HG03280 (cell line): ENCODE measurements around the gene GDPD5.
A peak's percentile ranks its signal among the peaks of the same experiment; 100 is the strongest.
"Not testable (repeated sequence)": the region's sequence is repeated elsewhere in the genome, so short reads cannot be mapped to it uniquely, and the experiment has no call there.

Experiments
- ATAC-seq: cut with Tn5 transposase; IDR thresholded peaks from one replicate; pipeline ENCODE4 v1.9.1; 2021; ENCODE audit warnings: mild to moderate bottlenecking, moderate library complexity; ENCODE audit not compliant: unreplicated experiment

Gene GDPD5

DNA sequence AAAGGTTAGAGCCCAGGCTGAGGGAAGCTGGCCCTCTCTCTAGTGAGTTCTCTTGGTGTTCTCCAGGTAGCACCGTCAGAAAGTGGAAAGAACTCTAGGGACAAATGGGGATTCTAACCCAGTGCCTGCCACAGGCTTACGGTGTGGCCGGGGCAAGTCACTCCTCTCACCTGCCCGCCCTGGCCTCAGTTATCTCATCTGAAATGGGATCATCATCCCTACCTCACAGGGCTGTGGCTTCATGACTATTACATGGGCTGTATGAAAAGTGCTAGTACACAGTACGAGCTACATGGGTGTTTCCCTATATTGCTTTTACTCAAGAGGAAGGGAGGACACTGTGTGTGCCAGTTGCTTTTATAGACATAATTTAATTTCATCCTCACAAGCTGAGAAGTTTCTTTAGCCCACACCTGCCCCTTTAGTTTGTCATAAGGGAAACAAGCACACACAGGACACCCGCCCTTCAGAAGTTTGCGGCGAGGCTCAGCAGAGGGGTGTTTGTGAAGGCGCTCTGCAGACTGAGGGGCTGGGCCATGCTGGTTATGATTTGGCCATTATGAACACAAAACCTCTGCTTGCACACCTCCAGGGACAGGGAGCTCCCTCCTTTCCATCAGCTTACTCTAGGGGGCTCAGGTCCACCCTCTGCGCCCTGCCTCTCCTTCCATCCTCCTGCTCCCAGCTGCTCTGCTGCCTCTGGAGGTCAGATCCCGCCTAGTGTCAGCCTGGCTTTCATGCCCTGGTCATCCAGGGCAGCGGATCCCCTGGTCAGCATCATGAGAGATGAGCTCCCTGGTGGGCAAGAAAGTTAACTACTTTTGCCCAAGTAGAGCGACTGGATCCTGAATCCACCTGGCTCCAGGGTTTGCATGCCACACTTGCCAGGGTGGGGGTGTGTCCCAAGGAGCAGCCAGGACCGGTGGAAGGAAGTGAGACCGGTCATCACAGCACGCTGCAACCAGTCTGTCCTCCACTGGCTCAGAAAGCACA, 93.9 kb downstream of the GDPD5 start:
- ATAC-seq = no peak

DNA sequence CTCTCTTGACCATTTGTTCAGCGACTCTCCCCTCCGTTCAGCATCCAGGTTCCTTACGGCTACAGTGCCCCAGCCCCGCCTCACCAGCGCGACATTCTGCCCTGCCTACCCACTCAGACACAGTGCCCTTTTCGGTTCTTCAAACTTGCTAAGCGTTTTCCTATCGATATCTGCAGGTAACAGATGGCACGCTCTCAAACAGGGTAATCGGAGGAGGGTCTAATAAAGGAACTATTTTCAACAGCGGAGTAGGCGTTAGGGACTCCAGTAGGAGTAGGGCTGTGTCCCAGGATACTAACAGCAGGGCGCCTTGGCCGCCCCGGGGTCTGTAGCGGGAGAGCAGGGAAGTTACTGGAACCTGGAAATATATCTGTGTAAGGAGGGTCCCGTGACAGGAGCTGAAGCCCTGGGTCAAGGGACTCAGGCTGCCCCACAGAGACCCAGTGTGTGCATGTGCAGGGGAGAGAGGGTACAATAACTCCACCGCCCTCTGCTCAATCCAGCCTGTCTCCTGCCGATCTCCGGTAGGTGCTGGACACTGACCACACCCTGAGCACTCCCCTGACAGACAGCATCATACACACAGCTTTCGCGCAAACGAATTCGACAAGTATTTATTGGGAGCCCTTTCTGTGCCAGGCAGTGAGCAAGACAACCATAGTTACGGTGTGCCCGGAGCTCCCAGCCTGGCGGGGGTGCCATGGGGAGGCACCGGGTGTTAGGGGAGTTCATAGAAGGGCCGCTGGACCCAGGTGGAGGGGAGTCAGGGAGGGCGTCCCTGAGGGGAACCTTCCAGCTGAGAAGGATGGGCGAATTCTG, 94.8 kb downstream of the GDPD5 start:
- no peak for ATAC-seq

- peak; percentile 45 for ATAC-seq
Observed at GRCh38 chr11:75429902-75430713, 95.6 kb downstream of the GDPD5 start.

GRCh38 chr11:75429641-75429901, 96.2 kb downstream of the GDPD5 start:
- no peak for ATAC-seq

GRCh38 chr11:75428989-75429640, 96.6 kb downstream of the GDPD5 start:
- ATAC-seq = no peak

GRCh38 chr11:75428281-75428724, 97.4 kb downstream of the GDPD5 start:
- peak; percentile 82 for ATAC-seq

GRCh38 chr11:75427181-75427580, 98.6 kb downstream of the GDPD5 start:
- ATAC-seq = no peak

DNA sequence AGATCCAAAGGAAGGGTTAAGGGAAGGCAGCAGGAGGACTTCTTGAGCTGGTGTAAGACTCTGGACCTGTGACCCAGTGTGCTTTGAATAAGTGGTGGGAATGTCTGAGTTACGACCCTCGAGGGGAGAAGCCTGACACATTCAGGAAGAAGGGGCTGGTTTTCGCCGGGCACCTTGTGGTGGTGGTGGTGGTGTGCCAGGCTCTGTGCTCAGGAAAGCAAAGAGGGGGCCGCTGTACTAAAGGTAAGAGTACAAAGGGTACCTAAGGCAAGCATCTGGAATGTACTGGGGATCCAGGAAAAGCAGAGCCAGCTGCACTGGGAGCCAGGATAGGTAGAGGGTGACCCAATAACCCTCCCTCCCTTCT, 99.0 kb downstream of the GDPD5 start:
- ATAC-seq = no peak

GRCh38 chr11:75425422-75425821, 100.3 kb downstream of the GDPD5 start:
- no peak for ATAC-seq

DNA sequence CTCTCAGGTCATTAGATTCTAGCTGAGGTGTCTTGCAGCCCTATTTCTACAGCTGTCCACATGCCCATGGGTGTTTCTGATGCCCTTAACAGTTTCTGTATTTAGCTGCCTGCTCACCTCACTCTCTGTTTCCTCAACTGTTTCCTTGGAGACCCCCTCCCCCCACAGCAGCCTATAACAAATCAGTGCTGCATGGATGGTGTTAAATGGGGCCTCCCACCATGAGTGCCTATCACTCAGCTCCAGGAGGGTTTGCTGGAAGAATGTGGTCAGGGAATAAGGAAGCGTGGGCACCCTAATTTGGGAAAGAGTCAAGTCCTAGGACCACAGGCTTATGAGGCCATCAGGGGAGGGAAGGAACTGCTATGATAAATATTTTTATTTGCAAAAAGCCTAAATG, 101.3 kb downstream of the GDPD5 start:
- ATAC-seq = no peak

DNA sequence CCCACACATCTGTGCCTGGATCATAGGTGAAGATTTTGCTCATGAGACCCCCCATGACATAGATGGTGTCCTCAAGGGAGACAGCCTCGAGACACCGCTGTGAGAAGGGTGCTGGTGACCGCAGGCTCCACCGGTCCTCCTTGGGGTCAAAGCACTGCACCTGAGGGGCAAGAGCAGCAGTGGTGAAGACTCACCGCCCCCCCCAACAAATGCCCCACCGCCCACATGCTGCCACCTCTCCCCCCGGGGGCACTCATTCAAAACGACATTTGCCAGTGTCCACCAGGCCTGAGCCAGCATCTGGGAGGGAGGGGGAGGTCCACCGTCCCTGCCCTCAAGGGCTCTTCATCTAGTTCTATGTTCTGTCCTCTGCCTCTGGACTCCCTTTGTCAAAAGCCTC, 102.0 kb downstream of the GDPD5 start:
- no peak for ATAC-seq

DNA sequence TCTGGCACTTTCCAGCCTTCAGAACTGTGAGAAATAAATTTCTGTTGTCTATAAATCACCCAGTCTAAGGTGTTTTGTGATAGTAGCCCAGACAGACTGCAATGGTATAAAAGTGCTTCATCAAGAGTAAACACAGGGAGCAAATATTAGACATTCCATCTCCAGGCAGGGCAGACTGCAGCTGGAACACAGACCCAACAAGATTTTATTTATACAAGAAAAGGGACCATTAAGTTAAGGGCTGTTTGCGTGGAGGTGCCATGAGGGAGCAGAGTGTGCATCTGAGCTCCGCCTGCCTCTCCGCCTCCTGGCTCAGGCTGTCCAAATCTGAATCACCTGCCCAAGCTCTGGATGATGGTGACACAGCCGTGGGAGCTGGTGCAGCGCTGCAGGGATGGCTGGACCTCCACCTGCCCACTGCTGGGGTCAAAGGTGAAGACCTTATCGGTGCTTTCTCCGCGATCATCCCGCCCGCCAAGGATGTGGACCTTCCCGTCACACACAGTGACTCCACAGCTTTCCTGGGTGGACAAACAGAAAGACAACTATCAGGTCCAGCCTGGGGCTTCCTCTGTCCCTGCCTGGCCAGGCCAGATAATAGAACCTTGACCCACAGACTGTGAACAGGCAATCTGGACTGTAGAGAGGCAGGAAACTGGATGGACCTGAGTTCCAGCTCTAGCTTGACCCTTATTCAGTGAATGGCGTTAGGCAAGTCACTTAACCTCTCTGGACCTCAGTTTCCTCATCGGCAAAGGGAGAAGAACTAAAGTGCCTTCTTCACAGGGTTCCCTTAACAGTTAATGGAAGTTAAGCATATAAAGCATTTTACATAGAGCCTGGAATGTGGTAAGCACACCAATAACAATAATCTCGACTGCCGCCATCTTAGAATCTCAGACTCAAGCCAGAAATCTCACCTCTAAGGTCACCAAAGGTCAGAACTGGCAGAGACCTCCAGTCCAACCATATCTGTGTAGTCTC, 103.2 kb downstream of the GDPD5 start:
- ATAC-seq = no peak

- no peak for ATAC-seq
Observed at GRCh38 chr11:75421902-75422247, 103.9 kb downstream of the GDPD5 start.

GRCh38 chr11:75421035-75421602, 104.6 kb downstream of the GDPD5 start:
- ATAC-seq = no peak

DNA sequence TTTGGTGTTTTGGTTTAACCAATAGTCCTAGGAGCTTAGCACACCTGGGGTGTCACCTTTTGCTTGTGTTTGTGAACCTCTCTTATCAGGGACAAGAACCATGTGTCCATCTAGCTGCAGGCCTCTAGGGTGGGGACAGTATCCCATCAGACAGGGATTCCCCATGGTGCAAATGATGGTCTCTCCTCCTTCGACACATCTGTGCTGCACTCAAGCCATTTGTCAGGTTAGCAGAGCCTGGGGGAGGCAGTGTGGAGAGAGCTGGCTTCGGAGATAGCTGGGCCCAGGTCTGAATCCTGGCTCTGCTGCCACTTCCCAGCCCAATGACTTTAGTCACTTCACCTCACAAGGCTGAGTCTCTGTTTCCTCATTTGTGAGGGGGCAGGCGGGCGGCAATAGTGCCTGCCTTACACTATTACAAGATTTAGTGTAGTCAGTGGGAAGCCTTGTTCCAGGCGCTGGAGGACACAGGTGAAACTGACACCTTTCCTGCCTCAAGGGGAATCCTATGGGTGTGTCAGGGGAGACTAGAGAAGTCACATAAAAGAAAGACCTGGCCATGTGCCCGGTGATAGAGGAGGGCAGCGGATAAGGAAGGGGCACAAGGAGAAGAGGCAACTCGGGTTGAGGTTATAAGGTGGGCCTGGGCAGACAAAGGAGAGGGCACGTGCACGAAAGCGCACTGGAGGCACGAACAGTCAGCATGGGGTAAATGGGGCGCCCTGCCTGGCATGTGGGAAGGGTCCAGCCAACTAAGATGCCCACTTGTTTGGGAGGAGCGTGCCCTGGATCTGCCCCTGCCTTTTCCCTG, 105.3 kb downstream of the GDPD5 start:
- ATAC-seq = no peak

GRCh38 chr11:75413864-75414263, 111.9 kb downstream of the GDPD5 start:
- ATAC-seq = no peak

- not testable (repeated sequence) for ATAC-seq
Observed at GRCh38 chr11:75413146-75413545, 112.6 kb downstream of the GDPD5 start.

DNA sequence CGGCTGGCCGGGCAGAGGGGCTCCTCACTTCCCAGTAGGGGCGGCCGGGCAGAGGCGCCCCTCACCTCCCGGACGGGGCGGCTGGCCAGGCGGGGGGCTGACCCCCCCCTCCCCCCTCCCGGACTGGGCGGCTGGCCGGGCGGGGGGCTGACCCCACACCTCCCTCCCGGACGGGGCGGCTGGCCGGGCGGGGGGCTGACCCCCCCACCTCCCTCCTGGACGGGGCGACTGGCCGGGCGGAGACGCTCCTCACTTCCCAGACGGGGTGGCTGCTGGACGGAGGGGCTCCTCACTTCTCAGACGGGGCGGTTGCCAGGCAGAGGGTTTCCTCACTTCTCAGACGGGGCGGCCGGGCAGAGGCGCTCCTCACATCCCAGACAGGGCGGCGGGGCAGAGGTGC, 115.8 kb downstream of the GDPD5 start:
- not testable (repeated sequence) for ATAC-seq

GRCh38 chr11:75408957-75409219, 116.9 kb downstream of the GDPD5 start:
- ATAC-seq = no peak
